HG03025 (cell line): ENCODE measurements around the gene THADA.
A peak's percentile ranks its signal among the peaks of the same experiment; 100 is the strongest.
"Not testable (repeated sequence)": the region's sequence is repeated elsewhere in the genome, so short reads cannot be mapped to it uniquely, and the experiment has no call there.

Source experiments
- ATAC-seq: cut with Tn5 transposase; IDR thresholded peaks from one replicate; pipeline ENCODE4 v1.9.1; 2021; ENCODE audit warnings: mild to moderate bottlenecking, moderate library complexity; ENCODE audit not compliant: unreplicated experiment, low FRiP score

Gene THADA

DNA sequence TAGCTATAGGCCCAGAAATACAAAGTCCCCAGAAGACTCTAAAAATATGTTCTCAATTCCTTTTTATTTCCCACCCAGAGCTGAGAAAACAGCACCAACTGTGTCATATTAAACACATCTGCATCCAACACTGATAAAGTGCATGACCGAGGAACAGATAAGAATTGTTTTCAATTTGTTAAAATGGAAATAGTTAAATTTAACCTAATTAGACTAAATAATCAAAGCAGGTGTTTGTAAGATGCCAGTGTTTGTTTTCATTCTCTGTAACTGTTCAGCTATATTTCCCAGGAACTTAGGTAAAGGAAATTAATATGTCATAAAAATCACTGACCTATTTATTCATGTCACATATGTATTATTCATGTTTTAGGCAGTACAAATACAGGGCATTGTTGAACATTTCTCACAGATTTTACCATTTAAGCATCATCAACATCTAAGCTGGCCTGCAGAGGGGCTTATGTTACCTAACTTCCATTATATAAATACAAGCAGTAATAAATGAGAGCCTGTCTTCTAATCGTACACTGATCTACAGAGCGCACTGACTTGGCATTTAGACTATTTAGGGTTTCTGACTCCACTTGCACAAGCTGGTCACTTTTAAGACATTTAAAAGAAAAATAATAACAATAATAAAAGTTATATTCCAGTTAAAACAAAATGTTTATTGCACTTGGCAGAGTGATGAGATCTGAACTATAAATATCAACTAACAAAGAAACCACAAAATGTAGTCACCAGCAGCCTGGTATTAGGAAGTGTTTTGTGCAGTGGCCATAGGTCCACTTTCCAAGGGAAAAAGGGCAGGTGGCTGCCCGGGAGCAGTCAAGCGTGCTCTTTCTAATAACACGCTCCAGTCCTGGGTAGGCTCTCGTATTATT, 282.8 kb downstream of the THADA start:
- ATAC-seq, result no peak

DNA sequence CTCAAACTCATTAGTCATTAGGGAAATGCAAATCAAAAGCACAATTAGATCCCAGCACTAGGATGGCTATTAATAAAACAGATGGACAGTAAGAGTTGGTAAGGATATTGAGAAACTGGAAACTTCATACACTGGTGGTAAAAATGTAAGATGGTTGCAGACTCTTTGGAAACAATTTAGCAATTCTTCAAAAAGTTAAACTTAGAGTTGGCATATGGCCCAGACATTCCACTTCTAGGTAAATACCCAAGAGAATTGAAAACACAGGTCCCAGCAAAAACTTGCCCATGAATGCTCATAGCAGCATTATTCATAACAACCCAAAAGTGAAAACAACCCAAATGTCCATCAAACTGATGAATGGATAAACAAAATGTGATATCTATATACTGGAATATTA, 284.6 kb downstream of the THADA start:
- ATAC-seq, result no peak

DNA sequence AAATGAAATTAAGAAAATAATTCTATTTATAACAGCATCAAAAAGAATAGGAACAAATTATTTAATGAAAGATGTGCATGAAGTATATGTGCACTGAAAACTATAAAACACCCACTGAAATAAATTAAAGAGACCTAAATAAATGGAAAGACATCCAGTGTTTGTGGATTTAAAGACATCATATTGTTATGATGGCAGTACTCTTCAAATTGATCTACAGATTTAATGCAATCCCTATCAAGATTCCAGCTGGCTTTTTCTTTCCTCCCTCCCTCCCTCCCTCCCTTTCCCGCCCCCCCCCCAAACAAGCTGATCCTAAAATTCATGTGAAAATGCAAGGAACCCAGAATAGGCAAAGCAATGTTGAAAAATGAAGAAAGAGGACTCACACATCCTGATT, 285.9 kb downstream of the THADA start:
- no peak for ATAC-seq

DNA sequence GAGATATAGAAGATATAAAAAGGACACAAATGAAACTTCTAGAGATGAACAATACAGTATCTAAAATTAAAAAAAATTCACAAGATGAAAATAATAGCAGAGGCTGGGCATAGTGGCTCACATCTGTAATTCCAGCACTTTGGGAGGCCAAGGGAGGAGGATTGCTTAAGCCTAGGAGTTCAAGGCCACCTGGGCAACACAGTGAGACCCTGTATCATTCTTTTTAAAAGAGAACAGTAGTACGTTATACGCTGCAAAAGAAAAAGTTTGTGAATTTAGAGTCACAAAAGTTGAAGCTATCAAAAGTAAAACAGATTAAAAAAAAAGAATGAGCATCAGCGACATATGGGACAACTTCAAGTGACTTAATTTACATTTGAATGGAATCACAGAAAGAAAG, 287.9 kb downstream of the THADA start:
- ATAC-seq, result no peak

DNA sequence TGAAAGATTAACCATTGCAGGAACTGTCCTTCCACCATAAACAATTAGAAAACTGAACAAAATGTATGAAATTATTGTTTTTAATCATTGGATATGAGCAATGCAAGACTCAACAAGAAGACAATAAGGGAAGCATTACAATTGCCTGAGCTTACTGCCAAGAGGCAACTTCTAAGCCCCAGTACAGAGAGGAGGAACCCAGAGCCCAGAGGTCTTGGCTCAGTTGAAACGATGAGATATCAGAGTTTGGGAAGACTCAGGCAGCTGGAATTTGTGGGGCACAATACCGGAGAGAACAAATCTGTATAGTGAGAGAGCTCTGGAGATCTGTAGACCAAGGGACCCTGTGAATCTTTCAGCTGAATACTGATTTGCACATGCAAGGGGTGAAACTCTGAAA, 288.8 kb downstream of the THADA start:
- no peak for ATAC-seq

DNA sequence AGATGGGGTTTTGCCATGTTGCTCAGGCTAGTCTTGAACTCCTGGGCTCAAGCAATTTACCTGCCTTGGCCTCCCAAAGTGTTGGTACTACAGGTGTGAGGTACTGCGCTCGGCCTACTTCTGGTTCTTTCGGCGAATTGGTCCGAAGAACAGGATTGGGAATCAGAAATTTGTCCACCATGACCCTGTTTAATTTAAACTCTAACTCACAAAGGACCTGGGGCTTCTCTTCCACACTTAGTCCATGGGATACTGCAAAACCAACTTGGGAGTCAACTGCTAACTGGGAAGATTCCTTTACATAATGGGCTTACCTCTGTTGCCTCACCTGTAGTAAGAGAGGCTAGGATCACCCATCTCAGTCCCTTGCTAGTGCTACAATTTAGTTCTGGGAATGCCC, 289.6 kb downstream of the THADA start:
- no peak for ATAC-seq

- no peak for ATAC-seq
Observed at GRCh38 chr2:43305517-43305916, 290.3 kb downstream of the THADA start.

DNA sequence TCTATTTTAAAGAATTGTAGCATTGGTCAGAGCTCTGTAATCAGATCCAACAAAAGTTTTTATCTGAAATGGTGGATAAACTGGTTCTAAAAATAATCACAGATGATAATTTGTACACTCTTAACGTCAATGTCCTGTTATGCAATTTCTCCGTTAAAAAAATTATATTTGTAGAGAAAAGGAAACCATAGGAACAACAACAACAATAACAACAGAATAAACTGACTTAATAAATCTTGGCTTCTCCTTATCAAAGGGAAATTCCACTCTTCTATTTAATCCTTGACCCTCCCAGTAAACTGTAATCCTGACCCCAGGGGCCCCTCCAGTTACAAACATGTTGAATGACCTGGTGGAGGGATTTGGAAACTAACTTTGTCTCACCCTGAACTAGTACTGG, 290.8 kb downstream of the THADA start:
- ATAC-seq, result no peak

- ATAC-seq, result no peak
Observed at GRCh38 chr2:43303889-43304288, 291.9 kb downstream of the THADA start.

DNA sequence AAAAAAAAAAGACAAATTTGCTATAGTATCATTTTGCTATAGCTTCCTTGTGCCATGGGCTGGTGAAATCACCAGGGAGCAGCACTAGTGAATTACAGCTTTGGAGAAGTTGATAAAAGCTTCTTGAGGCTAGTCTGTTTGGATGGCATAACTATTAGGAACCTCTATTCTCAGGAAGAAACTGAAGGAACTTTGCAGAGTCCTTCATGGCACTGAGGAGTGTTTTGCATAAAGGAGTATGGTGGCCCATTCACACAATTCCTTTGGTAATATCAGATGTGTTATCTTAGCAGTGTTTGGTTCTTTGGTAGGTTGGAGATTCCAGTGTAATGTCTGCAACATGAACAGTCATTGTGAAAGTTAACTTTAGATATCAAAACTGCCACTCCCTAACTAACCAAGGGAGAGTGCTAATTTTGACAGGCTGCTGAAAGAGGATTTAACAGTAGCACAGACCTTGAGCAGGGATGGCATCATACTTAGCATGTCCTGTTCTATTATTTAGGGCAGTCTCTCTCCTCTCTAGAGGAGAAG, 292.8 kb downstream of the THADA start:
- no peak for ATAC-seq

- ATAC-seq, result no peak
Observed at GRCh38 chr2:43302182-43302960, 293.5 kb downstream of the THADA start.

DNA sequence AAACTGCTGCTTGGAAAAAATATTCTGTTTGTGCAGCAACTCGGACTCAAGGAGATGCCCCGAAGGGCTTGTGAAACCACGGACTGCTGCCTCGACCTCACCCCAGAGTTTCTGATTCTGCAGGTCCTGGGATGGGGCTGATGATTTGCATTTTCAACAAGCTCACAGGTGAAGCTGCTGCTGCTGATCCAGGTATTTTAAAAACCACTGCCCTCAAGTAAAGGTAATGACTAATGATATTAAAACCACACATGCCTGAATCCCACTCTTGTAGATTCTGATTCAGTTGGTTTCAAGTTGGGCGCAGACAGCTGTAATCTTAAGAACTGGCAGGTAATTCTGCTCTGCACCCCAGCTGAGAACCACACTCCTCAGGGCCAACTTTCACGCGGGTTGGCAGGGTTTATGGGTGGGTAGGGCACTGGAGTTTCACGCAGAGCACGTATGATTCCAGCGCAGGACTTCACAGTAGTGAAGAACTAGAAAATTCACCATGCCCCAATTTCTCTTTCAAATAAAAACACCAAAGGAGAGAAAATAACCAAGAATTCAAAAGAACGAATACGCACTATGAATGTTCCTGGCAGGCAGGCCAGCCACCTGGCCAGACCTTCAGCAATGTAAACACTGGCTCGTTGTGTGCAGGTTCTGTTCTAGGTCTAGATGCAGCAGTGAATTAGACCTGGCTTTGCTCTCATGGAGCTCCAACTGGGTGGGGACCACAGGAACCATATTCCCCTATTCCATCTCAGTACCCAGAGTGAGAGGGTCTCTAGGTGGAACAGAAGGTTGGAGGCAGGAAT, 294.9 kb downstream of the THADA start:
- ATAC-seq, result no peak

DNA sequence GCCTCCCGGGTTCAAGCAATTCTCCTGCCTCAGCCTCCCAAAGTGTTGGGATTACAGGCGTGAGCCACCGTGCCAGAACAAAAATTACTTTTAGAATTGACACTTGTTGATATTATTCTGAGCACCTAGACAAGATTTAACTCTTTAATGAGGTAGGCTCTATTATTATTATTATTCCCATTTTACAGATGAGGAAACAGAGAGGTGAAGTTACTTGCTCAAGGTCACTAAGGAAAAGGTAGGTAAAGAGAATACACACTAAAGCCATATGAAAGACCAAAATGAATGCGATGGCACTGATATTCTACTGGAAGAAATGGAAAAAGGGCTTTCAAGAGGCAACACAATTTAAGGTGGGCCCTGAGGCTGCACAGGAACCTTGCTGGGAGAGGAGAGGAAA, 295.6 kb downstream of the THADA start:
- ATAC-seq, result no peak

- no peak for ATAC-seq
Observed at GRCh38 chr2:43298500-43298899, 297.3 kb downstream of the THADA start.

GRCh38 chr2:43297740-43298139, 298.1 kb downstream of the THADA start:
- ATAC-seq, result not testable (repeated sequence)

DNA sequence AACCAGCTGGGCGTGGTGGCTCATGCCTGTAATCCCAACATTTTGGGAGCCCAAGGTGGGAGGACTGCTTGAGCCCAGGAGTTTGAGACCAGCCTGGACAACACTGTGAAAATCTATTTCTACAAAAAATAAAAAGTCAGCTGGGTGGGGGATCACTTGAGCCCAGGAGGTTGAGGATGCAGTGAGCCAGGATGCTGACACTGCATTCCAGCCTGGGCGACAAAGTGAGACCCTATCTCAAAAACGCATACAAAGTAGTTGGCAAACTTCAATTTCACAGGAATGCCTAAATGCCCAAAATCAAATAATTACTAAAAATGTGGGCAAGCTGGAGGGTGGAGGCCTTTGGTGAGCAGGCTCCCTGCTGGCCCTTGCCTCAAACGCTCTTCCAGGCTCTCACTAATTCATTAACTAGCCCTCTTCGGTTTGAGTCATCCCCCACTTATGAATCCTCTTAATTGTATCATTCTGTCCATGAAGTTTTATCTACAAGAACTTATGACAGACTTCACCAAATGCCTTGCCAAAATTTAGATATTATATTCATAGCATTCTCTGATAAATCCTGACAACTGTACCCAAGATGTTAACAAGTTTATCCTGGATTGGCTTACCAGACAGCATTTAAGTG, 300.8 kb downstream of the THADA start:
- ATAC-seq, result no peak

GRCh38 chr2:43293744-43294695, 301.8 kb downstream of the THADA start:
- peak; percentile 99 for ATAC-seq

- no peak for ATAC-seq
Observed at GRCh38 chr2:43292851-43293743, 302.7 kb downstream of the THADA start.
